Prostate gland (tissue), 1 donor: ENCODE results near the gene DNAI2.

Experiments used
- POLR2A ChIP-seq: fragments of 450-650 bp; IDR thresholded peaks from one replicate; pipeline ENCODE4 v1.6.1; 2016; ENCODE audit warnings: antibody characterized with exemption, mild to moderate bottlenecking
- POLR2AphosphoS5 ChIP-seq: sonication (generic); formaldehyde crosslinking; IDR thresholded peaks from one replicate; pipeline ENCODE4 v1.6.1; 2017; ENCODE audit warnings: antibody characterized with exemption

DNA sequence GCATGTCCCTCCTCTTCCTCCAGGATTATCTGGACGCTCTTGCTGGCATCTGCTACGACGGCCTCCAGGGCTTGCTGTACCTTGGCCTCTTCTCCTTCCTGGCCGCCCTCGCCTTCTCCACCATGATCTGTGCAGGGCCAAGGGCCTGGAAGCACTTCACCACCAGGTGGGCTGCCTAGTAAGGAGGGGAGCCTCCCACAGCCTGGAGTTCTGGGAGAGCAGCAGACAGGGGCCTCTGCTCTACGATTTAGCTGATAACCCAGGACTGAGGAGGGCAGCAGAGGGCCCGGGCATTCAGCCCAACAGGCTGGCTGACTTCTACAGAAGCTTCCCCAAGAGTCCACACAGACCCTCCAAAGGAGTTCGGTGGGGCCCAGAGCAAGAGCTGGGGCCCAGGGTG lies 21.8 kb upstream of the DNAI2 start:
- no peak for TF ChIP-seq POLR2A
- no peak for TF ChIP-seq POLR2AphosphoS5
